Naive thymus-derived CD8-positive, alpha-beta T cell (primary cell): ENCODE measurements around the gene JPH3. TPM values are rescaled to one million over a fixed set of nuclear protein-coding genes. Genes with fewer than 3 reads are reported as not detected.
A peak's percentile ranks its signal among the peaks of the same experiment; 100 is the strongest.
"Not testable (repeated sequence)": the region's sequence is repeated elsewhere in the genome, so short reads cannot be mapped to it uniquely, and the experiment has no call there.

Experiments used
- ATAC-seq, 2 donors: fragments of 150-1000 bp; cut with Tn5 transposase in 1 of 2; sonication (Bioruptor Pico), chemical (Tn5 transposase) in 1 of 2; 1 replicate in 1 of 2; 2 replicates in 1 of 2; pipeline ENCODE4 v1.10.0; 2021; ENCODE audit warnings: mild to moderate bottlenecking in 2 of 2, moderate library complexity in 2 of 2
- POLR2A ChIA-PET: fragments of 350-600 bp; sonication (Branson Sonifier 250); formaldehyde crosslinking; loops from one replicate; lab custom pipeline; 2021; ENCODE audit warnings: antibody characterized with exemption; lab: Charles Lee
- DNase-seq, 10 donors: peaks; one replicate each; pipeline versions ENCODE4 v3.0.0 to v3.0.0-alpha.2; 2020 to 2022
- H3K27ac Mint-ChIP-seq, 10 donors: one replicate each; pipeline ENCODE4 v1.8.0; 2020 to 2022; ENCODE audit warnings: mild to moderate bottlenecking in 10 of 10, mixed read lengths in 10 of 10, moderate library complexity in 4 of 10, inconsistent platforms in 1 of 10
- H3K27me3 Mint-ChIP-seq, 5 donors: one replicate each; pipeline ENCODE4 v1.8.0; 2021 to 2022; ENCODE audit warnings: mixed read lengths in 5 of 5
- H3K36me3 Mint-ChIP-seq, 3 donors: one replicate each; pipeline ENCODE4 v1.8.0; 2020 to 2022; ENCODE audit warnings: mixed read lengths in 3 of 3, mild to moderate bottlenecking in 2 of 3, inconsistent platforms in 1 of 3
- H3K4me1 Mint-ChIP-seq, 4 donors: one replicate each; pipeline ENCODE4 v1.8.0; 2021 to 2022; ENCODE audit warnings: mixed read lengths in 4 of 4
- H3K4me3 Mint-ChIP-seq, 10 donors: one replicate each; pipeline ENCODE4 v1.8.0; 2020 to 2022; ENCODE audit warnings: mild to moderate bottlenecking in 10 of 10, mixed read lengths in 10 of 10, moderate library complexity in 6 of 10, inconsistent platforms in 1 of 10
- H3K9me3 Mint-ChIP-seq, 9 donors: one replicate each; pipeline ENCODE4 v1.8.0; 2020 to 2022; ENCODE audit warnings: mixed read lengths in 9 of 9, mild to moderate bottlenecking in 3 of 9, inconsistent platforms in 1 of 9, moderate library complexity in 1 of 9
- polyA plus RNA-seq, 3 donors: library from polyadenylated mRNA; unstranded; fragments of 300-500 nt; fragmentation: Illumina TruSeq; gene quantifications; one replicate each; pipeline ENCODE4 v1.2.3, GENCODE V29; 2021
- total RNA-seq, 8 experiments: library from RNA in 2 of 8; stranded (reverse) in 2 of 8; gene quantifications; one replicate each; pipeline ENCODE4 v1.2.3 and lab custom pipeline; 2021 to 2026

The JPH3 gene
- total and polyA plus RNA-seq, 5 experiments from 2014 or later: 0.08 to 0.09 TPM; not detected in 3

- H3K9me3 Mint-ChIP-seq, ATAC-seq, H3K4me3 Mint-ChIP-seq, H3K27me3 Mint-ChIP-seq, POLR2A ChIA-PET, DNase-seq: not testable (repeated sequence)
- Mint-ChIP-seq H3K4me1 (peaks cover 11 to 33% (median 22%) of the 10 kb centered on the region in 4 donors), H3K27ac (peak overlapping the region in 2 of 10 donors; percentile 69 to 70), H3K36me3 (peaks cover 0 to 86% (median 22%) of the 10 kb centered on the region in 3 donors)
Observed at GRCh38 chr16:87726577-87726976, 124.3 kb downstream of the JPH3 start.

GRCh38 chr16:87727346-87727745 lies 125.0 kb downstream of the JPH3 start:
- no peak overlapping the region for H3K4me3 Mint-ChIP-seq
- peaks cover 0 to 85% (median 18%) of the 10 kb centered on the region in 3 donors for H3K36me3 Mint-ChIP-seq
- H3K27ac Mint-ChIP-seq: peak overlapping the region in 1 of 10 donors; percentile 69
- no peak for ATAC-seq
- peaks cover 9 to 29% (median 18%) of the 10 kb centered on the region in 4 donors for H3K4me1 Mint-ChIP-seq
- POLR2A ChIA-PET: no interaction called here
- no peaks in the 10 kb centered on the region for H3K9me3 Mint-ChIP-seq
- H3K27me3 Mint-ChIP-seq: no peaks in the 10 kb centered on the region
- DNase-seq: no peak

GRCh38 chr16:87728026-87728425 lies 125.7 kb downstream of the JPH3 start:
- Mint-ChIP-seq H3K4me1 (peaks cover 7 to 26% (median 14%) of the 10 kb centered on the region in 4 donors), H3K27ac (peak overlapping the region in 1 of 10 donors; percentile 22), H3K9me3 (no peaks in the 10 kb centered on the region), H3K36me3 (peaks cover 0 to 81% (median 14%) of the 10 kb centered on the region in 3 donors), H3K27me3 (no peaks in the 10 kb centered on the region), H3K4me3 (no peak overlapping the region)
- ATAC-seq (no peak), DNase-seq (no peak)
- POLR2A ChIA-PET: no interaction called here

- peaks cover 0 to 74% (median 14%) of the 10 kb centered on the region in 3 donors for H3K36me3 Mint-ChIP-seq
- no peak overlapping the region for H3K4me3 Mint-ChIP-seq
- H3K27ac Mint-ChIP-seq: no peak overlapping the region
- POLR2A ChIA-PET: interaction anchor here (0.5 kb wide), 1 partner anchor 141 kb away, joined by 3 read pairs; no protein-coding TSS in a partner anchor
- DNase-seq: no peak
- peaks cover 6 to 24% (median 14%) of the 10 kb centered on the region in 4 donors for H3K4me1 Mint-ChIP-seq
- H3K27me3 Mint-ChIP-seq: no peaks in the 10 kb centered on the region
- no peaks in the 10 kb centered on the region for H3K9me3 Mint-ChIP-seq
- no peak for ATAC-seq
Observed at GRCh38 chr16:87729266-87729954, 127.1 kb downstream of the JPH3 start.

GRCh38 chr16:87731607-87732006 lies 129.3 kb downstream of the JPH3 start:
- H3K27me3 Mint-ChIP-seq: no peaks in the 10 kb centered on the region
- H3K36me3 Mint-ChIP-seq: peaks cover 0 to 73% (median 21%) of the 10 kb centered on the region in 3 donors
- peak overlapping the region in 1 of 10 donors; percentile 51 for H3K27ac Mint-ChIP-seq
- H3K9me3 Mint-ChIP-seq: no peaks in the 10 kb centered on the region
- H3K4me1 Mint-ChIP-seq: peaks cover 8 to 26% (median 10%) of the 10 kb centered on the region in 4 donors
- no peak for DNase-seq
- POLR2A ChIA-PET: interaction anchor here (1.3 kb wide), 1 partner anchor 9 kb away, joined by 4 read pairs; no protein-coding TSS in a partner anchor
- ATAC-seq: no peak
- no peak overlapping the region for H3K4me3 Mint-ChIP-seq

- ATAC-seq (no peak), DNase-seq (no peak)
- POLR2A ChIA-PET: no interaction called here
- H3K27me3 Mint-ChIP-seq: no peaks in the 10 kb centered on the region
- no peaks in the 10 kb centered on the region for H3K9me3 Mint-ChIP-seq
- peak overlapping the region in 2 of 10 donors; percentile 38 to 74 for H3K27ac Mint-ChIP-seq
- H3K36me3 Mint-ChIP-seq: peaks cover 0 to 63% (median 17%) of the 10 kb centered on the region in 3 donors
- H3K4me3 Mint-ChIP-seq: peak overlapping the region in 1 of 10 donors; percentile 1
- peaks cover 8 to 29% (median 10%) of the 10 kb centered on the region in 4 donors for H3K4me1 Mint-ChIP-seq
Observed at GRCh38 chr16:87733190-87733589, 130.9 kb downstream of the JPH3 start.

GRCh38 chr16:87734644-87735043 lies 132.3 kb downstream of the JPH3 start:
- Mint-ChIP-seq H3K9me3 (no peaks in the 10 kb centered on the region), H3K27ac (peak overlapping the region in 1 of 10 donors; percentile 52), H3K4me1 (peaks cover 8 to 29% (median 10%) of the 10 kb centered on the region in 4 donors), H3K4me3 (no peak overlapping the region), H3K27me3 (no peaks in the 10 kb centered on the region), H3K36me3 (peaks cover 0 to 54% (median 12%) of the 10 kb centered on the region in 3 donors)
- DNase-seq (no peak), ATAC-seq (no peak)
- POLR2A ChIA-PET: interaction anchor here (0.5 to 0.7 kb wide), 2 partner anchors 31 to 45 kb away, joined by 4 to 6 read pairs; partner anchors contain the start of gene KLHDC4

GRCh38 chr16:87735270-87736007 lies 133.1 kb downstream of the JPH3 start:
- peak overlapping the region in 2 of 10 donors; percentile 8 to 56 for H3K27ac Mint-ChIP-seq
- POLR2A ChIA-PET: no interaction called here
- no peak overlapping the region for H3K4me3 Mint-ChIP-seq
- no peak for DNase-seq
- H3K4me1 Mint-ChIP-seq: peaks cover 8 to 31% (median 11%) of the 10 kb centered on the region in 4 donors
- ATAC-seq: no peak
- peaks cover under 1 to 50% (median 10%) of the 10 kb centered on the region in 3 donors for H3K36me3 Mint-ChIP-seq
- H3K27me3 Mint-ChIP-seq: no peaks in the 10 kb centered on the region
- H3K9me3 Mint-ChIP-seq: no peaks in the 10 kb centered on the region

GRCh38 chr16:87736008-87736382 lies 133.7 kb downstream of the JPH3 start:
- no peak overlapping the region for H3K4me3 Mint-ChIP-seq
- H3K36me3 Mint-ChIP-seq: peaks cover 5 to 50% (median 11%) of the 10 kb centered on the region in 3 donors
- ATAC-seq (no peak), DNase-seq (no peak)
- H3K27ac Mint-ChIP-seq: peak overlapping the region in 2 of 10 donors; percentile 15 to 72
- POLR2A ChIA-PET: no interaction called here
- no peaks in the 10 kb centered on the region for H3K9me3 Mint-ChIP-seq
- H3K4me1 Mint-ChIP-seq: peaks cover 13 to 36% (median 16%) of the 10 kb centered on the region in 4 donors
- no peaks in the 10 kb centered on the region for H3K27me3 Mint-ChIP-seq

GRCh38 chr16:87739801-87740200 lies 137.5 kb downstream of the JPH3 start:
- peaks cover 5 to 54% (median 10%) of the 10 kb centered on the region in 3 donors for H3K36me3 Mint-ChIP-seq

GRCh38 chr16:87740441-87740840 lies 138.1 kb downstream of the JPH3 start:
- Mint-ChIP-seq H3K4me1 (peaks cover 17 to 43% (median 19%) of the 10 kb centered on the region in 4 donors), H3K27ac (peak overlapping the region in 4 of 10 donors; percentile 23 to 59 (median 30)), H3K27me3 (no peaks in the 10 kb centered on the region), H3K36me3 (peaks cover 5 to 60% (median 9%) of the 10 kb centered on the region in 3 donors), H3K4me3 (no peak overlapping the region), H3K9me3 (no peaks in the 10 kb centered on the region)
- DNase-seq (no peak), ATAC-seq (no peak)
- POLR2A ChIA-PET: no interaction called here

More at GRCh38 chr16:87739801-87740200, 137.5 kb downstream of the JPH3 start:
- Mint-ChIP-seq H3K27ac (no peak overlapping the region), H3K4me1 (peaks cover 16 to 41% (median 17%) of the 10 kb centered on the region in 4 donors), H3K4me3 (no peak overlapping the region), H3K27me3 (no peaks in the 10 kb centered on the region), H3K9me3 (no peaks in the 10 kb centered on the region)
- ATAC-seq (no peak), DNase-seq (no peak)
- POLR2A ChIA-PET: no interaction called here

- POLR2A ChIA-PET: no interaction called here
- no peak for ATAC-seq
- H3K4me3 Mint-ChIP-seq: peak overlapping the region in 1 of 10 donors; percentile 15
- H3K36me3 Mint-ChIP-seq: peaks cover 4 to 60% (median 5%) of the 10 kb centered on the region in 3 donors
- peaks cover 17 to 40% (median 21%) of the 10 kb centered on the region in 4 donors for H3K4me1 Mint-ChIP-seq
- no peaks in the 10 kb centered on the region for H3K9me3 Mint-ChIP-seq
- H3K27ac Mint-ChIP-seq: peak overlapping the region in 5 of 10 donors; percentile 11 to 59 (median 26)
- no peaks in the 10 kb centered on the region for H3K27me3 Mint-ChIP-seq
- DNase-seq: no peak
Observed at GRCh38 chr16:87740909-87741424, 138.7 kb downstream of the JPH3 start.
